Lung microvascular endothelial cell (primary cell): Measurements from ENCODE around the gene RELN. TPM values are rescaled to one million over a fixed set of nuclear protein-coding genes. Genes with fewer than 3 reads are reported as not detected.

Experiments
- DNase-seq, 2 donors: peaks; one replicate each; pipeline versions ENCODE4 v3.0.0 to v3.0.0-alpha.2; 2010; ENCODE audit warnings: low read depth in 2 of 2
- total RNA-seq: library from RNA; depleted of rRNA; stranded (reverse); fragments of >200 nt; gene quantifications from 2 replicates; pipeline ENCODE4 v1.2.1, GENCODE V29; 2014

Gene RELN
- total RNA-seq, 1 donor from 2014 or later: 1,451 TPM

- peak; percentile 44 to 68 for DNase-seq
Observed at GRCh38 chr7:103573479-103574058, 415.9 kb downstream of the RELN start.

GRCh38 chr7:103571586-103571985 lies 417.9 kb downstream of the RELN start:
- no peak for DNase-seq

- DNase-seq: no peak
Observed at GRCh38 chr7:103569621-103570305, 419.7 kb downstream of the RELN start.

GRCh38 chr7:103564416-103564815 lies 425.0 kb downstream of the RELN start:
- DNase-seq: no peak

GRCh38 chr7:103560136-103560535 lies 429.3 kb downstream of the RELN start:
- no peak for DNase-seq

- DNase-seq: no peak
Observed at GRCh38 chr7:103551016-103551415, 438.4 kb downstream of the RELN start.

GRCh38 chr7:103549786-103550185 lies 439.7 kb downstream of the RELN start:
- DNase-seq: no peak

GRCh38 chr7:103547451-103548284 lies 441.8 kb downstream of the RELN start:
- DNase-seq: no peak

GRCh38 chr7:103542470-103542869 lies 447.0 kb downstream of the RELN start:
- DNase-seq: no peak

GRCh38 chr7:103541947-103542346 lies 447.5 kb downstream of the RELN start:
- no peak for DNase-seq

- DNase-seq: peak in 1 of 2 donors; percentile 79
Observed at GRCh38 chr7:103541026-103541425, 448.4 kb downstream of the RELN start.

GRCh38 chr7:103540338-103540737 lies 449.1 kb downstream of the RELN start:
- DNase-seq: no peak

- DNase-seq: no peak
Observed at GRCh38 chr7:103539875-103540274, 449.6 kb downstream of the RELN start.

- no peak for DNase-seq
Observed at GRCh38 chr7:103538964-103539709, 450.3 kb downstream of the RELN start.

GRCh38 chr7:103533761-103534160 lies 455.7 kb downstream of the RELN start:
- no peak for DNase-seq

GRCh38 chr7:103532955-103533354 lies 456.5 kb downstream of the RELN start:
- no peak for DNase-seq

- no peak for DNase-seq
Observed at GRCh38 chr7:103528152-103528551, 461.3 kb downstream of the RELN start.

GRCh38 chr7:103525937-103526336 lies 463.5 kb downstream of the RELN start:
- no peak for DNase-seq

GRCh38 chr7:103524042-103524907 lies 465.2 kb downstream of the RELN start:
- peak; percentile 43 to 53 for DNase-seq

- no peak for DNase-seq
Observed at GRCh38 chr7:103521937-103522336, 467.5 kb downstream of the RELN start.
